Activated naive CD4-positive, alpha-beta T cell treated with anti-CD3 and anti-CD28 coated beads, Interleukin-2, amount 50 U/mL, for 72 hours (primary cell): Measurements from ENCODE around the gene SF3B3. TPM values are rescaled to one million over a fixed set of nuclear protein-coding genes. Genes with fewer than 3 reads are reported as not detected.
"Not testable (repeated sequence)": the region's sequence is repeated elsewhere in the genome, so short reads cannot be mapped to it uniquely, and the experiment has no call there.

Source experiments
- ATAC-seq, 2 donors: fragments of 150-1000 bp; cut with Tn5 transposase; 2 replicates each; pipeline ENCODE4 v1.10.0; 2021; ENCODE audit warnings: mild to moderate bottlenecking in 2 of 2, moderate library complexity in 2 of 2
- DNase-seq, 2 donors: peaks; one replicate each; pipeline ENCODE4 v3.0.0; 2021 to 2022; ENCODE audit warnings: low spot score in 2 of 2
- H3K27ac Mint-ChIP-seq, 2 donors: one replicate each; pipeline ENCODE4 v1.8.0; 2022; ENCODE audit warnings: mild to moderate bottlenecking in 2 of 2, mixed read lengths in 2 of 2
- H3K36me3 Mint-ChIP-seq, 2 donors: one replicate each; pipeline ENCODE4 v1.8.0; 2022; ENCODE audit warnings: mixed read lengths in 2 of 2
- H3K9me3 Mint-ChIP-seq, 2 donors: one replicate each; pipeline ENCODE4 v1.8.0; 2022; ENCODE audit warnings: mixed read lengths in 2 of 2
- total RNA-seq, 2 donors: library from RNA; stranded (reverse); gene quantifications; one replicate each; pipeline ENCODE4 v1.2.3, GENCODE V29; 2022

The SF3B3 gene
- total RNA-seq, 2 donors from 2014 or later, result 308 to 543 TPM

DNA sequence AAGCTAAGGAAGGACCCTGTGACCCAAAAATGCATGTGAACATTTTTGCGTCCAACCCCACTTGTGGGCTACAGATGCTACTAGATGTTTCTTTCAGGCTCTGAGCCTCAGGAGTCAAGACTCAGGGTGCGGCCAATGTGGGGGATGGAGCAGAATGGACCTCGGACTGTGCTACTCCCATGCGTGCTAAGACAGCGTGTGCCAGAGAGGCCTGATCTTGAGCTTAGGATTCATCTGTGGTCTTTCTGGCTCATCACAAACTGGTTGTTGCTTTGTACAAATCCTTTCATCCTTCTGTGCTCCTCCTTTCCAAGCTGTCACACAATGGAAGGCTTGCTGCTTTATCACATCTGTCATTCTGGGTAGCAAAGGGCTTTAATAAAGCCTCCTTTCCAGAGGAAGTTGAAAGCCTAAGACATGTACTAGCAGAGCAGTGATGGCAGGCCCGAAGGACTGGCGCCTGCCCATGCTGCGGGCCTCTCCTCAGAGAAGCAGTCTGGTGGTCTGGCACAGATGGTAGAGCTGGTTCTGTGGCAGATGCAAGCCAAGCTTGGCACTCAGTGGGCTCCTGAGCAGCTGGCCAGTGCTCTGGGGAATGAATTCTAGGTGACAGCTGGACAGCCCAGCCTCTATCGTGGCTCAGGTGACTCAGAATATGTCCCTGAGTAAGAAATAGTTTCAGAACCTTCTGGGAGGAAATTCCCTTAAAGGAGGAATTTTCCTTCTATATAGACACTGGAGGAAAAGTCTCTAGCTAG is 28.0 kb upstream of the SF3B3 start:
- no peaks in the 10 kb centered on the region for H3K36me3 Mint-ChIP-seq
- ATAC-seq (peak in 1 of 2 donors; percentile 54), DNase-seq (no peak)
- H3K27ac Mint-ChIP-seq, result peak overlapping the region in 1 of 2 donors; percentile 20
- no peaks in the 10 kb centered on the region for H3K9me3 Mint-ChIP-seq

DNA sequence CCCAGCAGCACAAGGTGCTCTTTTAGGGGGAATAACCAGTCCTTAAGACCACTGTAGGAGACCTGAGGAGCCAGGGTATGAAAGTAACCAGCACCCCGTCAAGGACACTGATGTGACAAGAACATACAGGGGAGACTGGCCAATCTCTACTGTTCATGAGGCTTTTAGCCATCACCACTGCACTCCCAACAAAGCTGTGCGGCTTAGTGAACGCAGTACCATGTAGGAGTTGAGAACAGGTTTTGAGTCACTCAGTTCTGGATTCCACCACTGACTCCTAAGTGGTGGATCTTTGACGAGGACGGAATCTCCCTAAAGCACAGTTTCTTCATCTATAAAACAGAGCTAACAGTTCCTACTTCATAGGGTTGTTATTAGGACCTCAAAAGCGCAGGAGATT is 27.1 kb upstream of the SF3B3 start:
- H3K9me3 Mint-ChIP-seq, result no peaks in the 10 kb centered on the region
- ATAC-seq (peak; percentile 69 to 82), DNase-seq (no peak)
- H3K36me3 Mint-ChIP-seq, result no peaks in the 10 kb centered on the region
- H3K27ac Mint-ChIP-seq, result peak overlapping the region in 1 of 2 donors; percentile 20

DNA sequence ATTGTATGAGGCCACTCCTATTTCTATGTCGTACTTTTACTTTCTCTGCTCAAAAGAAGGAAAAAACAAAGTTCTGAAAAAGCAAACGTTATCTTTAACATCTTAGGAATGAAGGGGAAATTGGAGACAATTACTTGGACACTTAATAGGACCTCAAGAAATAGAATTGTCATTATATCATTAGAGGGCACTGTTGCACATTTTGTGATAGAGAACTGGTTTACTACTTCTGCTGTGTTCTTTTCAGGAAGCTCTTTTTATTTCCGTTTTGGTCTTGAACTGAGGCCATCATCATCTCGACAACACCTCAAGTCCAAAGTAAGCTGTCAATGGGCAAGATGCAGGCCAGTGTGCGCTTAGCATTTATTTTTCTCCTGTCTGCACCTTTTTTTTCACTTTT is 14.9 kb upstream of the SF3B3 start:
- ATAC-seq (no peak), DNase-seq (no peak)
- no peaks in the 10 kb centered on the region for H3K36me3 Mint-ChIP-seq
- peak overlapping the region in 1 of 2 donors; percentile 81 for H3K27ac Mint-ChIP-seq
- no peaks in the 10 kb centered on the region for H3K9me3 Mint-ChIP-seq

DNA sequence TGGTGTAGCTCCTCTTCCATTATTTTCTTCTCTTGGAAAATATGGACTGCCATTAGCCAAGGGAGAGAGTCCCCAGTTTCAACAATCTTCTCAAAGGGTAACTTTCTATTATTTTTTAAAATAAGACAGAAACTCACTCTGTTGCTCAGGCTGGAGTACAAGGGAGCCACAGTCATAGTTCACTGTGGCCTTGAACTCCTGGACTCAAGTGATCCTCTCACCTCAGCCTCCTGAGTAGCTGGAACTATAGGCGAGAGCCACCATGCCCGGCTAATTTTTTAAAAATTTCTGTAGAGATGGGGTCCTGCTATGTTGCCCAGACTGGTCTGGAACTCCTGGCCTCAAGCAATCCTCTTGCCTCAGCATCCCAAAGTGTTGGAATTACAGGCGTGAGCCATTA is 13.4 kb upstream of the SF3B3 start:
- Mint-ChIP-seq H3K27ac (peak overlapping the region in 1 of 2 donors; percentile 66), H3K36me3 (no peaks in the 10 kb centered on the region), H3K9me3 (no peaks in the 10 kb centered on the region)
- DNase-seq (no peak), ATAC-seq (no peak)

DNA sequence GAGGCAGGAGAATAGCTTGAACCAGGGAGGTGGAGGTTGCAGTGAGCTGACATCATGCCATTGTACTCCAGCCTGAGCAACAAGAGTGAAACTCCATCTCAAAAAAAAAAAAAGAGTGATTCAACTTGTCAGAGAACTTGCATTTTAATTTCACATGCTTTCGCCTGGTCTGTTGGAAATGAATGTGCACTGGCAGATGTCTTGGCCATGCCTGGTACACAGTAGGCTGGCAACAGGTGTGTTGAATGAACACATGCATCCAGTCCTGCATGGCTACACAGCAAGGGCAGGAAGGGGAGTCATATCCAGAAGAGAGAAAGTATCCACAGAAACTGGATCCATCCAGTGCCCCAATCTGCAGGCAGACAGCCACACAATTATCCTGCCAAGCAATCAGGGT is 11.8 kb upstream of the SF3B3 start:
- ATAC-seq (peak in 1 of 2 donors; percentile 60), DNase-seq (no peak)
- H3K27ac Mint-ChIP-seq, result no peak overlapping the region
- H3K9me3 Mint-ChIP-seq, result no peaks in the 10 kb centered on the region
- no peaks in the 10 kb centered on the region for H3K36me3 Mint-ChIP-seq

DNA sequence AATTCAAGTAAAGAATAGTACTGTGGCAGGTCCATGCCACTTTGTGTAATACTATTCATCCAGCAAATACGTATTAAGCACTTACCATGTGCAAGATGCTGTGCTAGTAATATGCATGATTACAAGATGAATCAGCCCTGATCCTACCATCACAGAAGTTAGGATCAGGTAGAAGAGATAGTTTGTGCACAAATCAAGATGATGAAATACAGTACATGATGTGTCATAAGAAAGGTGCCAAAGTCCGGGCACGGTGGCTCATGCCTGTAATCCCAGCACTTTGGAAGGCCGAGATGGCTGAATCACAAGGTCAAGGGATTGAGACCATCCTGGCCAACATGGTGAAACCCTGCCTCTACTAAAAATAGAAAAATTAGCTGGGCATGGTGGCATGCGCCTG is 11.2 kb upstream of the SF3B3 start:
- Mint-ChIP-seq H3K9me3 (no peaks in the 10 kb centered on the region), H3K27ac (no peak overlapping the region), H3K36me3 (peaks cover 0 to 2% of the 10 kb centered on the region in 2 donors)
- ATAC-seq (no peak), DNase-seq (no peak)

DNA sequence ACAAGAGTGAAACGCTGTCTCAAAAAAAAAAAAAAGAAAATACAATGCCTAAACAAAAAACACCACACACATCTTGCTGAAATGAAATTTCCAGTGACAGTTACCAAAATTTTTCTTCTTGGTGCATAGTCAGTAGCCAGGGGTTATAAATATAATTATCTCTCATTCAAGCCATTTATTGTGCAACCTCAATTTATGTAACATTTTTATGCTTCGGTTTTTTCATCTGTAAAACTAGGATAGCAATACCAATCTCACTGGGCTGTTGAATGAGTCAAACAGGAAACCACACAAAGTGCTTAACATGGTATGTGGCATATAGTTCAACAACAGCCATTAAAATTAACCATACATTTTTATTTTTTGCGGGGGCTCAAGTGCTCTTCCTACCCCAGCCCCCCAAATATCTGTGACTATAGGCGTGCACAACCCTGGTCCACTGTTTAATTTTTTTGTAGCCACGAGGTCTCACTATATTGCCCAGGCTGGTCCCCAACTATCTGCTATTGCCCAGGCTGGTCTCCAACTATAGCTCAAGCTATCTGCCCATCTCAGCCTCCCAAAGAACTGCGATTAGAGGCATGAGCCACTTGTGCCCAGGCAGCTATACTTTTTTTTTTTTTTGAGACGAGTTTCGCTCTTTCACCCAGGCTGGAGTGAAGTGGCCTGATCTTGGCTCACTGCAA is 2.9 kb upstream of the SF3B3 start:
- Mint-ChIP-seq H3K27ac (peak overlapping the region in 1 of 2 donors; percentile 41), H3K36me3 (peaks cover 33 to 44% of the 10 kb centered on the region in 2 donors), H3K9me3 (no peaks in the 10 kb centered on the region)
- ATAC-seq, result peak; percentile 49 to 61
- no peak for DNase-seq

DNA sequence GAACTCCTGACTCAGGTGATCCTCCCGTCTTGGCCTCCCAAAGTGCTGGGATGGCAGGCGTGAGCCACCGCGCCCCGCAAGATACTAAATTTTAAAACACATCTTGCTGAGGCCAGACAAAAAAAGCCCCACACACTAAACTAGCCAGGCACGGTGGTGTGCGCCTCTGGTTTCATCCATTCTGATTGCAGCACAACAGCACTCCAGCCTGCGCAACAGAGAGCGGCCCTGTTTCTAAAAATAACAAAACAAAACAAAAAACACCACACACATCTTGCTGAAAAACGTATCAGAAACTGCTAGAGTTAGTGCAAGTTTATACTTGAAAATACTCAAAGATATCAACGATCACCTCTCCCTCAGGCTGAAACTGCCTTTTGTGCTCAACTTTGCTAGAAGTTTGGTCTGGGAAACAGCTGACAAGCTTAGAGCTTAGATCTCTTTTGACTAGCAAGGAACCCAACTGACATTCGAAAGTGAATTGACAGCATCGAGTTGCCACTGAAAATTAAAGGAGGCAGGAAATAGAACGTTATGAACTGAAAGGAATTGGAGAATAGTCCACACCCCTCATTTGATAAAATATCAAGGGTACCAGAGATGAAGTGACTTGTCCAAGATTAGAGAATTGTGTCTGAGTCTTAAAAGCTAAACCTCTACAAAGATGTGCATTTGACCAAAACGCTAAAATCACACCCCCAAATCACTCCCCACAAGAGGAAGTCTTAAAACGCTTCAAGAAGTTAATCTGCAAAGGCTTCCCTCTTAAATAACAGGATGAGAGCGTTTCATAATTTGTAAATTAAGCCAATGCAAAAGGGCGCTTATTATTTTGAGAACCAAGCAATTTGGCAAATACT is 1.2 kb upstream of the SF3B3 start:
- Mint-ChIP-seq H3K36me3 (peaks cover 46 to 56% of the 10 kb centered on the region in 2 donors), H3K9me3 (no peaks in the 10 kb centered on the region), H3K27ac (peak overlapping the region; percentile 99 to 100)
- ATAC-seq (no peak), DNase-seq (no peak)

DNA sequence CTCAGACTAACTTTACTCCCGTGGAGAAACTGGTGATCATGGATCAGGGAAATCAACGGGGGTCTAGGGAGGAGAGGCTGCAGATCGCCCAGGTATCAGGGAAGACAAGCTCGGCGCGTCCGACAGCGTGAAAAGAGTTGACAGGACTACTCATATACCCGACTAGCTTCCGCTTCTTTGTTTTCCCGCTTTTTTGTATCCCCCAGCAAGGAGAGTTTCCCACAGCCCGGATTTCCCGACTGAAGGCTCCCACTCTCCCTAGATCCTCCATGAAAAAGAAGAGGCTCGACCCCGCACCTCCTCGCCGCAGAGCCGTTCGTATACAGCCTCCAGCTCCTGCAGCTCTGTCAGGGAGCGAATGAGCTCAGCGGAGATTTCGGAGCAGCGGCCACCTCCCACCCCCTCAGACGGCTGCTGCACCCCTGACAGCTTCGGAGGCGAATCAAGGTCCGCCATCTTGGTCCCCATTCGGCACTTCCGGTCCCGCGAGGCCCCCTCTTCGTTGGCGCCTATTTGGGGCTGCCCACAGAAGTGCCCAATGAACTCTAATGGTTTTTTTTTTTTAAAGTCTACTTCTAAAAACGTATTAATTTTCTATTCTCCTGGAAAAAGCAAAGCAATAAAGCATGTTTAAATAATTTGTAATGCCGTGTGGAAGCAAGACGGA is 407 bp upstream of the SF3B3 start, which contains the start of gene COG4:
Gene COG4, minus strand, starts transcription at position 479 of the 667 bp plus-strand sequence. Its CDS starts 11 bp downstream, at position 468.
- no peaks in the 10 kb centered on the region for H3K9me3 Mint-ChIP-seq
- ATAC-seq (peak; percentile 81 to 85), DNase-seq (peak; percentile 89)
- H3K27ac Mint-ChIP-seq, result peak within 1 kb of the TSS; percentile 99 to 100
- peaks cover 49 to 55% of the 10 kb centered on the region in 2 donors for H3K36me3 Mint-ChIP-seq

DNA sequence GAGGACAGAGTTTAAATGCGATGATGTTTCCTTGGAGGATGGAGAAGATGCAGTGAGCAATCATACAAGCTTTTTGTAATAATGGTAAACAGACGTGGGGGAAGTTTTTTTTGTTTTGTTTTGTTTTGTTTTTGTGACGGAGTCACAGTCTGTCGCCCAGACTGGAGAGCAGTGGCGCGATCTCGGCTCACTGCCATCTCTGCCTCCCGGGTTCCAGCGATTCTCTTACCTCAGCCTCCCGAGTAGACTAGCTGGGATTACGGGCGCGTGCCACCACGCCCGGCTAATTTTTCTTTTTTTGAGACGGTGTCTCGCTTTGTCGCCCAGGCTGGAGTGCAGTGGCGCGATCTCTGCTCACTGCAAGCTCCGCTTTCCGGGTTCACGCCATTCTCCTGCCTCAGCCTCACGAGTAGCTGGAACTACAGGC is 796 bp downstream of the SF3B3 start:
- peak in 1 of 2 donors; percentile 2 for ATAC-seq
- peaks cover 53 to 64% of the 10 kb centered on the region in 2 donors for H3K36me3 Mint-ChIP-seq
- peak; percentile 21 to 57 for DNase-seq

DNA sequence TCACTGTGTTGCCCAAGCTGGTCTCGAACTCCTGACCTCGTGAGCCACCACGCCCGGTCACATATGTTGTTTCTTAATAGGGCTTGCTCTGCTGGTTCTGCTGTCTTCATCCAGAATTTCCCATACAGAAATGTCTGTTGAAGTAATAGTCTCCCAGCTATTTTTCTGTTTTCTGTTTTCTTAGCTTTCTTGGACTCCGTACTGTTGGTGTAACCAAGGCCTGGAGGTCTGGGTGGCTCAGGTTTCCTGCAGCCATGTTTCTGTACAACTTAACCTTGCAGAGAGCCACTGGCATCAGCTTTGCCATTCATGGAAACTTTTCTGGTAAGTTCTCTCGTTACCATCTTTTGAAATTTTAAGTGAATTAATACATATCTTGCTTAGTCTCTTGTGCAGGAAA is 2.8 kb downstream of the SF3B3 start:
- ATAC-seq, result no peak
- peaks cover 53 to 77% of the 10 kb centered on the region in 2 donors for H3K36me3 Mint-ChIP-seq
- H3K9me3 Mint-ChIP-seq, result no peaks in the 10 kb centered on the region
- DNase-seq, result no peak
- H3K27ac Mint-ChIP-seq, result peak overlapping the region; percentile 19 to 71

More for the DNA sequence above, 796 bp downstream of the SF3B3 start:
- H3K9me3 Mint-ChIP-seq, result not testable (repeated sequence)
- H3K27ac Mint-ChIP-seq, result peak overlapping the region; percentile 99 to 100

DNA sequence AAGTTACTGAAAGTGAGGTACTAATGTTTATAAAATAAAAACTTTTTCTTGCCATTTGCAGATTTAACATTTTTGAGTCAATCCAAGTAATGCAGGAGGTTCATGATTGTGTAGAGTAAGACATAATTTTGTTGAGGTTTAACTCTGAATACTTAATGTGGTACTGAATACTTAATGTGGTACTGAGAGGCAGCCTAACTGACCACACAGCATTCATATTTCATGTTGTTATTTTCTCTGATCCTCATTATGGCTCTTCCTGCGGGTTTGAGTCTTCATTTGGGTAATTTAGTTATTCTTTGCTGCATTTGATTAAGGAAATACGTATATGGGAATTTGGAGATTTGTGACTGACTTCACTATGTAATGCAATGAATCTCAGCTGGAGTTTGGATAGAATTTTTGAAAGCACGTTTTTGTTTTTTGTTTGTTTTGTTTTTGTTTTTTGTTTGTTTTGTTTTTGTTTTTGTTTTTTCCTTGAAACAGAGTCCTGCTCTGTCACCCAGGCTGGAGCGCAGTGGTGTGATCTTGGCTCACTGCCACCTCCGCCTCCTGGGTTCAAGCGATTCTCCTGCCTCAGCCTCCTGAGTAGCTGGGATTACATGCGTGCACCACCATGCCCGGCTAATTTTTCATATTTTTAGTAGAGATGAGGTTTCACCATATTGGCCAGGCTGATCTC is 3.8 kb downstream of the SF3B3 start:
- H3K9me3 Mint-ChIP-seq, result no peaks in the 10 kb centered on the region
- DNase-seq (no peak), ATAC-seq (no peak)
- H3K27ac Mint-ChIP-seq, result peak overlapping the region; percentile 2 to 33
- H3K36me3 Mint-ChIP-seq, result peaks cover 51 to 78% of the 10 kb centered on the region in 2 donors

DNA sequence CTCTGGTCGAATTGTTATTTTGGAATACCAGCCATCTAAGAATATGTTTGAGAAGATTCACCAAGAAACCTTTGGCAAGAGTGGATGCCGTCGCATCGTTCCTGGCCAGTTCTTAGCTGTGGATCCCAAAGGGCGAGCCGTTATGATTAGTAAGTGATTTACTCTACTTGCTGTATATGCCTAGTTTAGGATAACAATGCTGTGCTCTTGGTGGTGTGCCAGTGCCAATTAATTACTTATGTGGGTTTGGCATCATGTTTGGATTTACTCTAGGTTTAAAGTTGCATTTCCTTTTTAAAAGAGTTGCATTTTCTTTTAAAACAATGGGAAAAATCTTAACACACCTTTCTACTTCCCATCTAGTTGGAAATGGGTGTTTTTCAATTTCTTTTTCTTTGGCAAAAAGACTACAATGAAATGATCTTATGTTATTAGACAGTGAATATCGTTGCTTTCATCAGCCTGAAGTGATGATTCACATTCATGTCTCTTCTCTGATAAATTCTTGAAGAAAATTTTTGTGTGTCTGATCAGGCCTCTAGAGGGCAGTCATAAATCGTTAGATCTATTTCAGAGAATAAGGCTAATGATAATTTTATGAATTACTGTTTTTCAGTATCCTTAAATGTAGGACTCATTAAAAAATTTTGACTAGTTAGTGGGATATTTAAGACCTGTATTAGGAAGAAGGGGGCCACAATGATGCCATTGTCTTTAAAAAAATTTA is 5.6 kb downstream of the SF3B3 start:
- no peak for ATAC-seq
- no peaks in the 10 kb centered on the region for H3K9me3 Mint-ChIP-seq
- peak in 1 of 2 donors; percentile 11 for DNase-seq
- H3K36me3 Mint-ChIP-seq, result peaks cover 39 to 71% of the 10 kb centered on the region in 2 donors
- H3K27ac Mint-ChIP-seq, result peak overlapping the region in 1 of 2 donors; percentile 36

DNA sequence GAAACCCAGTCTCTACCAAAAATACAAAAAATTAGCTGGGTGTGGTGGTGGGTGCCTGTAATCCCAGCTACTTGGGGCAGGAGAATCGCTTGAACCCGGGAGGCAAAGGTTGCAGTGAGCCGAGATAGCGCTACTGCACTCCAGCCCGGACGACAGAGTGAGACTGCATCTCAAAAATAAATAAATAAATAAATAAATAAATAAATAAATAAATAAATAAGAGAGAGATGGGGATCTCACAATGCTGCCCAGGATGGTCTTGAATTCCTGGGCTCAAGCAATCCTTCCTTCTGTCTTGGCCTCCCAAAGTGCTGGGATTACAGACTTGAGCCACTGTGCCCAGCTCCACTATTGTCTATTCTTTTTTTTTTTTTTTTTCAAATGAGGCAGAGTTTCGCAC is 6.3 kb downstream of the SF3B3 start:
- not testable (repeated sequence) for DNase-seq, ATAC-seq, H3K9me3 Mint-ChIP-seq
- H3K27ac Mint-ChIP-seq, result peak overlapping the region in 1 of 2 donors; percentile 29
- H3K36me3 Mint-ChIP-seq, result peaks cover 33 to 68% of the 10 kb centered on the region in 2 donors

DNA sequence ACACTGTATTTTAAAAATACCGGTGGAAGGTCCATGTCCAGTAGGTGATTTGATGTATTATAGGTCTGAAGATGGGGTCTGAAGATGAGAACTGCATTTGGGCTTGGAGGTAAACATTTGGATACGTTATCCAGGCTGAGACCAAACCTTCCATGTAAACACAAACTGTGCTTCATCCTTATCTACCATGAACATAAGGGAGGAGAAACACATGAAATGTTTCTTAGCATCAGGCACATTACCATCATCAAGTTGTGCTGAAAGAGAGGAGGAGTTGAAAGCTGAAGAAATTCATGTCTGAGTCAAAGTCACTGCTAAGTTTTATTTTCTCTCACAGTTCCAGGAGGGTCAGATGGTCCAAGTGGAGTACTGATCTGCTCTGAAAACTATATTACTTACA is 11.4 kb downstream of the SF3B3 start:
- H3K9me3 Mint-ChIP-seq, result no peaks in the 10 kb centered on the region
- peak overlapping the region in 1 of 2 donors; percentile 67 for H3K27ac Mint-ChIP-seq

More for the DNA sequence above, 11.4 kb downstream of the SF3B3 start:
- DNase-seq (no peak), ATAC-seq (no peak)
- peaks cover 26 to 59% of the 10 kb centered on the region in 2 donors for H3K36me3 Mint-ChIP-seq
